Hematopoietic multipotent progenitor cell treated with erythropoietin and hydrocortisone succinate and interleukin-3 and kit ligand, for 6 days (in vitro differentiated cells): ENCODE measurements around the gene TMPRSS6.

Experiments used
- DNase-seq: peaks from one replicate; pipeline ENCODE4 v3.0.0-alpha.2; 2015

Gene TMPRSS6

GRCh38 chr22:37109242-37109917 is at the start of gene TMPRSS6:
TSS of gene TMPRSS6 (minus strand) at chr22:37109713. CDS start at chr22:37103417, 6,296 bp downstream.
- DNase-seq = no peak

GRCh38 chr22:37158963-37159290 is 49.4 kb upstream of the TMPRSS6 start:
- DNase-seq = no peak

- DNase-seq = no peak
Measured at GRCh38 chr22:37157516-37158285, 48.2 kb upstream of the TMPRSS6 start.

- DNase-seq = no peak
Measured at GRCh38 chr22:37156686-37157435, 47.3 kb upstream of the TMPRSS6 start.

- no peak for DNase-seq
Measured at GRCh38 chr22:37155971-37156370, 46.5 kb upstream of the TMPRSS6 start.

GRCh38 chr22:37154925-37155712 is 45.6 kb upstream of the TMPRSS6 start:
- DNase-seq = no peak

GRCh38 chr22:37153901-37154300 is 44.4 kb upstream of the TMPRSS6 start:
- DNase-seq = no peak

- no peak for DNase-seq
Measured at GRCh38 chr22:37151401-37151800, 41.9 kb upstream of the TMPRSS6 start.

- DNase-seq = no peak
Measured at GRCh38 chr22:37150701-37151100, 41.2 kb upstream of the TMPRSS6 start.

- DNase-seq = no peak
Measured at GRCh38 chr22:37148742-37149665, 39.5 kb upstream of the TMPRSS6 start.

- DNase-seq = no peak
Measured at GRCh38 chr22:37148031-37148651, 38.6 kb upstream of the TMPRSS6 start.

GRCh38 chr22:37147186-37147990 is 37.9 kb upstream of the TMPRSS6 start:
- no peak for DNase-seq

GRCh38 chr22:37146507-37147180 is 37.1 kb upstream of the TMPRSS6 start:
- DNase-seq = no peak

GRCh38 chr22:37146051-37146385 is 36.5 kb upstream of the TMPRSS6 start:
- no peak for DNase-seq

- DNase-seq = no peak
Measured at GRCh38 chr22:37145180-37146050, 35.9 kb upstream of the TMPRSS6 start.

GRCh38 chr22:37144180-37144554 is 34.7 kb upstream of the TMPRSS6 start:
- DNase-seq = no peak

GRCh38 chr22:37141971-37142370 is 32.5 kb upstream of the TMPRSS6 start:
- DNase-seq = peak; percentile 95

GRCh38 chr22:37141476-37141875 is 32.0 kb upstream of the TMPRSS6 start:
- DNase-seq = no peak
